GM12873 (cell line): Measurements from ENCODE around the gene CCDC191.

ENCODE experiments used
- TF ChIP-seq, protein P1 (sequence below): IDR thresholded peaks from 2 replicates; pipeline ENCODE4 v1.5.1; 2012; ENCODE audit warnings: low read depth, mild to moderate bottlenecking, moderate library complexity, low read length, control low read depth; ENCODE audit not compliant: insufficient read depth; ENCODE audit errors: missing control alignments

CCDC191 gene

DNA sequence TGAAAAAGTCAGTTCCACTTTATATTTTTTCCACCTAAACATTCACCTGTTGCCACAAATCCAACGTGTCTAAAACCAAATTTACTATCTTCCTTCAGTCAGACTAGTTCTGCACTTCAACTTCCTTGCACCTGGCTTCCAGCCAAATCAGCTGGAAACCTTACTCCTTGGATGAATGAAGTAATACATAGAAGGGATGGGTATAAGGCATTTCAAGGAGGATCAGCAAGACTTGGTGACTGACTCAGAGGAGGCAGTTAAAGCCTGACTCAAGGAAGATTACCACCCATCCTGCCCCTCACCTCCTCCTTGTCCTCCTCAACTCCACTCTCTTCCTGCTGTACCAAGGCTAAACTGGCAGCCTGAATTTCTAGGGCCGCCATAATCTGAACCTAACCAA is 37.3 kb upstream of the CCDC191 start:
- TF ChIP-seq, protein P1, sequence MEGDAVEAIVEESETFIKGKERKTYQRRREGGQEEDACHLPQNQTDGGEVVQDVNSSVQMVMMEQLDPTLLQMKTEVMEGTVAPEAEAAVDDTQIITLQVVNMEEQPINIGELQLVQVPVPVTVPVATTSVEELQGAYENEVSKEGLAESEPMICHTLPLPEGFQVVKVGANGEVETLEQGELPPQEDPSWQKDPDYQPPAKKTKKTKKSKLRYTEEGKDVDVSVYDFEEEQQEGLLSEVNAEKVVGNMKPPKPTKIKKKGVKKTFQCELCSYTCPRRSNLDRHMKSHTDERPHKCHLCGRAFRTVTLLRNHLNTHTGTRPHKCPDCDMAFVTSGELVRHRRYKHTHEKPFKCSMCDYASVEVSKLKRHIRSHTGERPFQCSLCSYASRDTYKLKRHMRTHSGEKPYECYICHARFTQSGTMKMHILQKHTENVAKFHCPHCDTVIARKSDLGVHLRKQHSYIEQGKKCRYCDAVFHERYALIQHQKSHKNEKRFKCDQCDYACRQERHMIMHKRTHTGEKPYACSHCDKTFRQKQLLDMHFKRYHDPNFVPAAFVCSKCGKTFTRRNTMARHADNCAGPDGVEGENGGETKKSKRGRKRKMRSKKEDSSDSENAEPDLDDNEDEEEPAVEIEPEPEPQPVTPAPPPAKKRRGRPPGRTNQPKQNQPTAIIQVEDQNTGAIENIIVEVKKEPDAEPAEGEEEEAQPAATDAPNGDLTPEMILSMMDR = no peak

GRCh38 chr3:114093016-114093380 is 36.7 kb upstream of the CCDC191 start:
- TF ChIP-seq, protein P1 = no peak

GRCh38 chr3:114092151-114093015 is 36.1 kb upstream of the CCDC191 start:
- TF ChIP-seq, protein P1 = no peak

DNA sequence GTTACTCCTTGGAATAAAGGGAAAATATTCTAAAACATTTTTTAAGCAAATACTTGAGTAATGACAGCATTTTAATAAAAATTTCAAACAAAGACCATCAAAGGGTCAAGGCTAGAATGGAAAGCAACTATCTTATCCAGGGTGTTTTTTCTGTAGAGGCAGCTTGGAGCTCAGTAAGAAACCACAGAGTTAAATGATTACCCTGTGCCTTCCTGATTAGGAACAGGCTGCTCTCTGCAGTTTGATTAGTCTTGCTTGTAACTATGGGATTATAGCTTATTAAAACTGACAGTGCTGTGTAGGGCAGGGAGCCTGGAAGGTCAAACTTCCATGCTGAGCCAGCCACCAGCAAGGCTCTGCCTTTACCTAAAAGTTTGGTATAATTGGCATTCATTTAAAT is 33.3 kb upstream of the CCDC191 start:
- TF ChIP-seq, protein P1 = no peak

DNA sequence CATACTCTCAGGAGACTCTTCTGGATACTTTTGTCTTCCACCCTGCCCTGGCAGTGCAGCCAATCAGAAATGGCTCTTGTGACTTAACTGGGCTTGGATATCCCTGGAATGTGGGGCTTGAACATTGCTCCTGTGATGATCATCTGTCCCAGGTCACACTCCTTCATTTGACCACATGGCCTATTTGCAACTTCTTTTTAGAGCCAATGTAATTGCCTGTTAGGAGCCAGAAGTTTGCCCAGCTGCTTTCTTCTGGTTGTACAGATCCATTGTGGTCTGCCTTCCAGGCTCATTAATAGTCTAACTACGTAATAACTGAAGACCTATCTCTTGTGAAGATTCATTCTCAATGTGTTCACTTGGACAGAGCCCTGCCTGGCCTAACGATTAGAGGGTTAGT is 30.0 kb upstream of the CCDC191 start:
- TF ChIP-seq, protein P1 = no peak

- TF ChIP-seq, protein P1 = no peak
Observed at GRCh38 chr3:114083112-114083511, 26.8 kb upstream of the CCDC191 start.

- TF ChIP-seq, protein P1 = no peak
Observed at GRCh38 chr3:114081037-114081436, 24.7 kb upstream of the CCDC191 start.
